Liver (tissue), 3 donors: ENCODE data around the gene OR10Z1.

Experiments used
- CTCF ChIP-seq: fragments of 150-350 bp; IDR thresholded peaks from 2 replicates; pipeline ENCODE4 v1.5.1; 2017; ENCODE audit warnings: improper control_type of control experiment, low read depth, low read length; ENCODE audit not compliant: missing input control
- FOXA1 ChIP-seq: IDR thresholded peaks from 2 replicates; pipeline ENCODE4 v1.6.1; 2016; ENCODE audit warnings: antibody characterized with exemption
- JUND ChIP-seq, 2 donors: IDR thresholded peaks; 2 replicates each; pipeline ENCODE4 v1.6.1; 2016; ENCODE audit warnings: antibody characterized with exemption in 2 of 2
- MAX ChIP-seq: IDR thresholded peaks from 2 replicates; pipeline ENCODE4 v1.6.1; 2016; ENCODE audit warnings: antibody characterized with exemption
- RAD21 ChIP-seq, 2 donors: IDR thresholded peaks; 2 replicates each; pipeline ENCODE4 v1.6.1; 2016; ENCODE audit warnings: antibody characterized with exemption in 2 of 2, mild to moderate bottlenecking in 2 of 2
- YY1 ChIP-seq: IDR thresholded peaks from 2 replicates; pipeline ENCODE4 v1.6.1; 2016; ENCODE audit warnings: antibody characterized with exemption, mild to moderate bottlenecking
- ZBTB33 ChIP-seq: IDR thresholded peaks from 2 replicates; pipeline ENCODE4 v1.6.1; 2016; ENCODE audit warnings: antibody characterized with exemption
- donor health status: healthy.
- donor health status: healthy.

GRCh38 chr1:158564608-158565007 is 40.5 kb upstream of the OR10Z1 start:
- no peak for TF ChIP-seq CTCF
- no peak for TF ChIP-seq MAX
- TF ChIP-seq FOXA1, result no peak
- no peak for TF ChIP-seq YY1
- TF ChIP-seq RAD21 (IDR thresholded peaks at IDR 0.05), result no peak
- TF ChIP-seq JUND (IDR thresholded peaks at IDR 0.05), result no peak
- TF ChIP-seq ZBTB33, result no peak
